Stimulated activated CD8-positive, alpha-beta memory T cell treated with anti-CD3 and anti-CD28 coated beads, Interleukin-2, amount 100 ng/mL, for 48 hours (primary cell): Measurements from ENCODE around the gene HOXA6.

Experiments
- DNase-seq, 2 donors: peaks; one replicate each; pipeline ENCODE4 v3.0.0-alpha.2; 2020; ENCODE audit warnings: low read depth in 2 of 2

Gene HOXA6

DNA sequence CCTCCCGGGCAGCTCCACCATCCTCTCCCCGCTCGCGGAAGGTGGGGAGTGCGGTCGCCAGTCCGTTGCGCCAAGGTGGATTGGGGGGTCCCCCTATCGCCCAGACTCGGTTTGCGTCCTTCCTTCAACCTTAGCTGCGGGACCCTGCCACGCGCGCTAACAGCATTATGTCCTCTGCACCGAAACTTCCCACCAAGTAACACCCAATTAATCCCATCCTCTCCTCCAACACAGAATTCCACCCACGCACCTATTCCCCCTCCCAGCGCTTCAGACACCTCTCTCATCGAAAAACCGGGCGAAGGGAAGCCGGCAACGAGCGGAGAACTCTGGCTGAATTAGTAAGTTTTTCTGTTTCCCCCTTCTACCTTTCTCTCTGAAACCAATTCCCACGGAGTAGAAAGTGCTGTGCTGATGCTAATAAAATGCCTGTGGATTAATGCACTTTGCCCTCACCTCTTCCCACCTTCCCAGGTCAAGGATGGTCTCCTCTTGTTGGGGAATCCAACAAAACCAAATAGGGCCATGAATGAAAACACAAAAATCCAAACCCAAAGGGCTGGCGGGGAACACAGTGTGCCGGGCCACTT lies 3.9 kb upstream of the HOXA6 start:
- no peak for DNase-seq

DNA sequence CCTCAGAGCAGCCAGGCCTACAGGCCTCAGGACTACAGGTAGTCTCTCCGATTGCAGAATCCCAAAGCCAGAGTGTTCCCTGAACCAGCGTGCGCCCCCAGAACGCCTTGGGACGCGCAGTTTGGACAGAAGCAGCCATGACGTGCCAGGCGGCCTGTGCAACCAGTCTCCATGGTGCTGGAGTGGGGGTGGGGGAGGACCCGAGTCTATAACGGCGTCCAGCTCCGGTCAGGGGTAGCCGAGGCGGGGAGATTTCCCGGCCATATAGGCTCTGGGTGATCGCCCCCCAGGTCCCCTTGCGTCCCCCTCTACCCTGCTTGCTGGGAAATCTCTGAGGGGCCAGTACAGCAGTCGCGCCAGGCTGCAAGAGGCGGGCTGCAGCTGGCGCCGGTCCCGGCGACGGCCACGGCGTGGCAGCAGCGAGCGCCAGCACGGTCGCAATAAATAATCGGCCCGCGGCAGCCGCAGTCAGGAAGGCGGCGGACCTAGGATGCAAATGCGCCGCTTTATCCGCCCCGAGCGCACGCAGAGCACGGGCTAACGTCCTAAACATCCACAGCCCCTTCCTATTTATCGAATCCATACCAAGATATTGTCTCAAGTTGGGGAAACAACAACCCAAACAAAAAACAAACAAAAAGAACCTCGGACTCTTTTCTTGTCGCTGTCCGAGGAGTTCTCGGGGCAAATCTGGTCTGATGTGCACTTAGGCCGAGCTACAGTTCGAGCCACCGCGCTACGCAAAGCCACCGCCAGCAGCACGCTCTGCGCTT lies 3.2 kb upstream of the HOXA6 start:
- peak; percentile 47 to 55 for DNase-seq

DNA sequence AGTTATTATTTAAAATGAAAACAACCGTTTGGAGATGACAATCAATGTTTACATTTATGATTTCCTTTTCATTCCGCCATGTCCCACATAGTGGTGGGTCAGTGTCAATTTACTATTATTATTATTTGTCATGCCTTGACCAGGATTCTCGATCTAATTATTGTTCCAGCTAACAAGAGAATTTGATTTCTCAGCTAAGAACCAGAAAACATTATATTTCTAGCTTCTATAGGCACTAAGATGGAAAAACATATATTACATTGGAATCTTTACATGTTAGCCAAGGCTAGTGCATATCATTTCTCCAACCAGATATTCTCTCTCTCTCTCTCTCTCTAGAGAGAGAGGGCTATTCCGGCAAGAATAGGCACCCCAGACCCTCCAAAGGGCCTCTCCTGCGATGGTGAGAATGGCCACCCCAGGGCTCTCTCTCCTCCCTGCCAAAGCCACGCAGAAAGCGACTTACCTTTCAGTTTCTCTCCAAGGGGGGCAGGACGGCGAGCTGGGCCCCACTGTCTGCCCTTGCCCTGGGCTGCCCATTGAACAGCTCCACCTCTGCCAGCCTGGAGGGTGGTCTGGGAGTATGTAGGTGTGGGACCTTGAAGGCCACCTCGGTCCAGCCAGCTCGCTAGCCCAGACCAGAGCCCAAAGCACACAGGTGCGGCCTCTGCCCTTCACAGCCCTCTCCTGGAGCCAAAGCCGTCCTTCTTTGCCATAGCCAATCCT lies 2.4 kb upstream of the HOXA6 start:
- DNase-seq: no peak

- DNase-seq: no peak
Measured at GRCh38 chr7:27148756-27149641, 1.4 kb upstream of the HOXA6 start.

- no peak for DNase-seq
Measured at GRCh38 chr7:27148031-27148755, 619 bp upstream of the HOXA6 start.

- DNase-seq: no peak
Measured at GRCh38 chr7:27146491-27147198, 929 bp downstream of the HOXA6 start.

GRCh38 chr7:27145914-27146412 lies 1.6 kb downstream of the HOXA6 start:
- DNase-seq: no peak

GRCh38 chr7:27145165-27145913 lies 2.2 kb downstream of the HOXA6 start:
- DNase-seq: no peak

GRCh38 chr7:27144781-27145164 lies 2.8 kb downstream of the HOXA6 start:
- no peak for DNase-seq

DNA sequence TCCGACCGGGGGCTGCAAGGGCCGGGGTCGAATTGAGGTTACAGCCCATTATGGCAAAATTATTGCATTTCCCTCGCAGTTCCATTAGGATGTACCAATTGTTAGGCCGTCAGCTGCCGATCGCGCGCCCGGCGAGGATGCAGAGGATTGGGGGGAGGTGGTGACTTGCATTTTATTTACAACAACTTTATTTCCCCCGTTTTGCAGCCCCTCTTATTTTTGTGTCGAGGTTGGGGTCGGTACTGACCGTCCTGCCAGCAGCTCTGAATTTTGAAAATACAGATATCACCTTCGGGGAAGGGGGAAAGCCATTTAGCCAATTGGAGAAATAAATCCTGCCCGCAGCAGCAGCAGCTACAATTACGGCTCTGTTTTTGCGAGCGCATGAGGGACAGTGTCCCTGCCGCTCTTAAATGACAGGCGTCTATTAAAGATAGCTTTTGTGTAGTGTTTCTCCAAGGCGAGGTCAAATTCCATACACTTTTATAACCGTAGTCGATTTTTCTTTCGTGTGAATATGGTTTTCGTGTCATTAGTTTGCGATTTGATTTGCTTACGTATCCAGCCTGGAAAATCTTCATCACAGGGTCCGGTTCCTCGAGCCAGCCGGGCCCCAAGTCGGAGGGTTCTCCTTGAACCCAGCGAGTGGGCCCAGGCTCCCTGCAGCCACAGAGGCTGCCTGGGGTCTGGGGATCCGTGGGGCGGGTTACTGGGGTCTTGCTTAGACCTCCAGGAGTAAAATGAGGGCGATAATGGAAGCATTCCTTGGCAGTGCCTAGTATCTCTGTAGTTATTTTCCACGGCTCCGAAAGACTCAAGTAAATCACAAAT lies 3.4 kb downstream of the HOXA6 start:
- no peak for DNase-seq

- DNase-seq: no peak
Measured at GRCh38 chr7:27143023-27143949, 4.3 kb downstream of the HOXA6 start, which contains the start of gene HOXA5. Gene HOXA5 (minus strand): TSS chr7:27143681. CDS start chr7:27143607, 74 bp downstream.

GRCh38 chr7:27142580-27143022 lies 5.0 kb downstream of the HOXA6 start:
- no peak for DNase-seq

GRCh38 chr7:27141923-27142579 lies 5.5 kb downstream of the HOXA6 start:
- DNase-seq: no peak

DNA sequence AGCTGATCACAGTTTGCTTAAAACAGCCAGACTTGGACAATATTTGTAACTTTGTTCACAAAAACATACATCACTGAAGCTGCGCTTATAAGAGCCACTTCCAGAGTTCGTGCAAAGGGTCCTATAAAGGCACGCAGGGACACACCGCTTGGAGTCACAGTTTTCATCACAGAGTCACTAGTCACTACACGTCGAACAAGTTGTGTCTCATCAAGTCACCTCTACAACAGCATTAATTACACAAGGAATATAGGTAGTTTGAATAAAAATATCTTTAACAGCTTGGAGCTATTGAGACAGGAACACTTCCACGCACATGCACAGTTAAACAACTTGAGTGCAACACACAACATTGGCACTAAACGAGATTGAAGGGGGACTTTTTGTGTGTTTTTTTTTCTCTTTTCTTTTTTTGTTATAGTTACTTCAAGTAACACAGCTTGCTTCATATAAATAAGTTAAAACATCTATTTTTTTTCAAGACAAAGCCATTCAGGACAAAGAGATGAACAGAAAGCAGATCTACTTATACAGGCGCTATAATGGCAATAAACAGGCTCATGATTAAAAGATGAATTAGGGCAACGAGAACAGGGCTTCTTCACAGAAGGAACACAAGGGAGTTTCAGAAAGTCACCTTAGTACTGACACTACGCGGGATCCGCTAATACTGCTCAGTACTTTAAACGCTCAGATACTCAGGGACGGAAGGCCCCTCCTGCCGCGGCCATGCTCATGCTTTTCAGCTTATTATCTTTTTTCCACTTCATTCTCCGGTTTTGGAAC lies 6.2 kb downstream of the HOXA6 start:
- no peak for DNase-seq

DNA sequence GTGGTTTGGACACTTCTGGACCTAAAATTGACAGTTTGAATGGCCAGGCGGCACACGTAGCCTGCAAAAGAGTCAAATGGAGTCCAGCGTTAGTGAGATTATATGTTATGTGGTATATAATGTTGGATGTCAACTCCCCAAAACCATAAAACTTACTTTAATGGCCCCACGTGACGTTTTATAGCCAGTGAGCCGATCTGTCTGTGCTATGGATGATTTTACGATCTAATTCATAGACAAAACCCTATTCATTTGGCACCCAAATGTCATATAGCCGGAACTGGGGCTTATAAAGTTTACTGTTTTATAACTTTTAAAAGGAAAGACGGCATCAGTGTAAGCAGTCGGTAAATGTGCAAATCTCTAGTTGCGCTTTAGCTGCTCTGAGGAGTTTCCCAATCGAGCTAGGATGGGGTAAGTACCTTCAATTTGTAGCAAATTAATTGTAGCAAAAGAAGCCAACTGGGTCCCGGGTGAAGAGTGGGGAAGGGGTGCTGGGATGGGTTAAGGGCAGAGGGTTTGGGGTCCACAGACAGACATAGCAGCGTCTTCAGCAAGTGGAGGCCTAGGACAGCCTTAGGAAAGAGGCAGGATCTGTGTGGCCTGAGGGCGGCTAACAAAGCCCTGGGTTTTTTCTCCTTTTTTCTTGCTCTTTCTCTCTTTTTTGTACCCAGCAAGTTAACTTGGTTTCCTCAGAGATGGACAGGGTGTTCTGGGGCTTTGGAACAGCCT lies 7.3 kb downstream of the HOXA6 start:
- DNase-seq: no peak
